Prostate gland (tissue), 2 donors: Measurements from ENCODE around the gene RABL2B. TPM values are rescaled to one million over a fixed set of nuclear protein-coding genes. Genes with fewer than 3 reads are reported as not detected.

ENCODE experiments used
- DNase-seq: peaks from one replicate; pipeline ENCODE4 v3.0.0-alpha.2; 2019; ENCODE audit warnings: low spot score
- H3K27ac ChIP-seq, 2 donors: fragments of 200-600 bp; sonication (generic); 2 replicates each; pipeline ENCODE4 v1.5.1; 2017 to 2019
- H3K27me3 ChIP-seq: fragments of 200-600 bp; sonication (generic); replicated peaks from 2 replicates; pipeline ENCODE4 v1.5.1; 2019; ENCODE audit not compliant: insufficient read depth
- H3K36me3 ChIP-seq, 2 donors: fragments of 200-600 bp; sonication (generic); 1 replicate in 1 of 2; 2 replicates in 1 of 2; pipeline versions ENCODE4 v1.5.1 to v1.8.1; 2017 to 2019
- H3K4me1 ChIP-seq: fragments of 200-600 bp; sonication (generic); replicated peaks from 2 replicates; pipeline ENCODE4 v1.5.1; 2019
- H3K4me3 ChIP-seq, 2 donors: fragments of 200-600 bp; sonication (generic); 2 replicates each; pipeline ENCODE4 v1.5.1; 2017 to 2019
- H3K9me3 ChIP-seq: fragments of 200-600 bp; sonication (generic); 2 replicates; pipeline ENCODE4 v1.5.1; 2017
- POLR2A ChIP-seq: fragments of 450-650 bp; IDR thresholded peaks from one replicate; pipeline ENCODE4 v1.6.1; 2016; ENCODE audit warnings: antibody characterized with exemption, mild to moderate bottlenecking
- POLR2AphosphoS5 ChIP-seq: sonication (generic); formaldehyde crosslinking; IDR thresholded peaks from one replicate; pipeline ENCODE4 v1.6.1; 2017; ENCODE audit warnings: antibody characterized with exemption
- WGBS: methylation state at CpG from one replicate; pipeline ENCODE4 v1.1.5; 2018; 5-methylcytosine and 5-hydroxymethylcytosine counted together
- intact Hi-C: fragments of 100-400 bp; cut with DNase I; formaldehyde crosslinking; loops from one replicate; pipeline ENCODE4 v1.14.2; 2022
- total RNA-seq, 2 donors: library from RNA; depleted of rRNA; stranded (reverse); fragments of >200 nt; gene quantifications; one replicate each; pipeline ENCODE4 v1.1.0, GENCODE V29; 2016
- TF ChIP-seq, protein P1 (sequence below), 4 experiments: fragments of 200-600 bp in 2 of 4; fragments of 450-650 bp in 2 of 4; sonication (generic) in 2 of 4; IDR thresholded peaks; 1 replicate in 3 of 4; 2 replicates in 1 of 4; pipeline ENCODE4 v1.5.1; 2016 to 2019; ENCODE audit warnings: antibody characterized with exemption in 4 of 4, mild to moderate bottlenecking in 2 of 4, moderate library complexity in 2 of 4

The RABL2B gene
- total RNA-seq, 2 donors from 2014 or later, result 23.0 to 31.7 TPM

DNA sequence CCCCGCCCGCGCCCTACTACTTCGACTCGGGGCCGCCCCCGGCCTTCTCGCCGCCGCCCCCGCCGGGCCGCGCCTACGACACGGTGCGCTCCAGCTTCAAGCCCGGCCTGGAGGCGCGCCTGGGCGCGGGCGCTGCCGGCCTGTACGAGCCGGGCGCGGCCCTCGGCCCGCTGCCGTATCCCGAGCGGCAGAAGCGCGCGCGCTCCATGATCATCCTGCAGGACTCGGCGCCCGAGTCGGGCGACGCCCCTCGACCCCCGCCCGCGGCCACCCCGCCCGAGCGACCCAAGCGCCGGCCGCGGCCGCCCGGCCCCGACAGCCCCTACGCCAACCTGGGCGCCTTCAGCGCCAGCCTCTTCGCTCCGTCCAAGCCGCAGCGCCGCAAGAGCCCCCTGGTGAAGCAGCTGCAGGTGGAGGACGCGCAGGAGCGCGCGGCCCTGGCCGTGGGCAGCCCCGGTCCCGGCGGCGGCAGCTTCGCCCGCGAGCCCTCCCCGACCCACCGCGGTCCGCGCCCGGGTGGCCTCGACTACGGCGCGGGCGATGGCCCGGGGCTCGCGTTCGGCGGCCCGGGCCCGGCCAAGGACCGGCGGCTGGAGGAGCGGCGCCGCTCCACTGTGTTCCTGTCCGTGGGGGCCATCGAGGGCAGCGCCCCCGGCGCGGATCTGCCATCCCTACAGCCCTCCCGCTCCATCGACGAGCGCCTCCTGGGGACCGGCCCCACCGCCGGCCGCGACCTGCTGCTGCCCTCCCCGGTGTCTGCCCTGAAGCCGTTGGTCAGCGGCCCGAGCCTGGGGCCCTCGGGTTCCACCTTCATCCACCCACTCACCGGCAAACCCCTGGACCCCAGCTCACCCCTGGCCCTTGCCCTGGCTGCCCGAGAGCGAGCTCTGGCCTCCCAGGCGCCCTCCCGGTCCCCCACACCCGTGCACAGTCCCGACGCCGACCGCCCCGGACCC is 62.9 kb downstream of the RABL2B start:
- no peak overlapping the region for H3K4me3 ChIP-seq
- H3K27ac ChIP-seq, result no peak overlapping the region
- no peaks in the 10 kb centered on the region for H3K4me1 ChIP-seq
- no peaks in the 10 kb centered on the region for H3K27me3 ChIP-seq
- TF ChIP-seq POLR2AphosphoS5 (no peak), POLR2A (no peak)
- TF ChIP-seq, protein P1, sequence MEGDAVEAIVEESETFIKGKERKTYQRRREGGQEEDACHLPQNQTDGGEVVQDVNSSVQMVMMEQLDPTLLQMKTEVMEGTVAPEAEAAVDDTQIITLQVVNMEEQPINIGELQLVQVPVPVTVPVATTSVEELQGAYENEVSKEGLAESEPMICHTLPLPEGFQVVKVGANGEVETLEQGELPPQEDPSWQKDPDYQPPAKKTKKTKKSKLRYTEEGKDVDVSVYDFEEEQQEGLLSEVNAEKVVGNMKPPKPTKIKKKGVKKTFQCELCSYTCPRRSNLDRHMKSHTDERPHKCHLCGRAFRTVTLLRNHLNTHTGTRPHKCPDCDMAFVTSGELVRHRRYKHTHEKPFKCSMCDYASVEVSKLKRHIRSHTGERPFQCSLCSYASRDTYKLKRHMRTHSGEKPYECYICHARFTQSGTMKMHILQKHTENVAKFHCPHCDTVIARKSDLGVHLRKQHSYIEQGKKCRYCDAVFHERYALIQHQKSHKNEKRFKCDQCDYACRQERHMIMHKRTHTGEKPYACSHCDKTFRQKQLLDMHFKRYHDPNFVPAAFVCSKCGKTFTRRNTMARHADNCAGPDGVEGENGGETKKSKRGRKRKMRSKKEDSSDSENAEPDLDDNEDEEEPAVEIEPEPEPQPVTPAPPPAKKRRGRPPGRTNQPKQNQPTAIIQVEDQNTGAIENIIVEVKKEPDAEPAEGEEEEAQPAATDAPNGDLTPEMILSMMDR (IDR thresholded peaks at IDR 0.05), result no peak
- no peak for DNase-seq
- no peaks in the 10 kb centered on the region for H3K9me3 ChIP-seq
- intact Hi-C loops, result no loop called here
- H3K36me3 ChIP-seq, result no peaks in the 10 kb centered on the region
- WGBS, result 37% methylated on average over 61 of the region's 132 CpGs

DNA sequence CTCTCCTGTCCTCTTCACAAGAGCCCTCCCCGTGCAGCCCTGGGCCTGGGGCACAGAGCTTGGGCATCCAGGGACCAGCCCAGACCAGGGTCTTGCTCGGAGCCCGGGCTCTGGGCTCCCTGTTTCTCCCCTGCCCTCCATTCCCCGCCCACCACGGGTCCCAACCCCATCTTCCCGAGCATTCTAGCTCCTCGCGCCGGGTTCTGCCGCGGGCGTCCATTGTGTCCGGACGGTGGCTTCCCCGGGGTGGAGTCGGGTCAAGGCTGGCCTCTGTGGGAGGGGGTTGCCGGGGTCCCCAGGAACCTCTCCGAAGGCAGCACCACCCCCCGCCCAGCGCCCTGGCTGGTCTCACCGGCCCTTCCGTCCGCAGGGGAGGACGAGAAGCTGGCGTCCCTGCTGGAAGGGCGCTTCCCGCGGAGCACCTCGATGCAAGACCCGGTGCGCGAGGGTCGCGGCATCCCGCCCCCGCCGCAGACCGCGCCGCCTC is 63.6 kb downstream of the RABL2B start:
- WGBS, result 51% methylated on average over 28 of the region's 40 CpGs
- H3K4me3 ChIP-seq, result no peak overlapping the region
- intact Hi-C loops, result no loop called here
- DNase-seq, result no peak
- TF ChIP-seq, protein P1 (IDR thresholded peaks at IDR 0.05), result no peak
- no peak for TF ChIP-seq POLR2A
- no peak for TF ChIP-seq POLR2AphosphoS5
- no peak overlapping the region for H3K27ac ChIP-seq
- H3K4me1 ChIP-seq, result no peaks in the 10 kb centered on the region
- H3K9me3 ChIP-seq, result no peaks in the 10 kb centered on the region
- no peaks in the 10 kb centered on the region for H3K27me3 ChIP-seq
- no peaks in the 10 kb centered on the region for H3K36me3 ChIP-seq

DNA sequence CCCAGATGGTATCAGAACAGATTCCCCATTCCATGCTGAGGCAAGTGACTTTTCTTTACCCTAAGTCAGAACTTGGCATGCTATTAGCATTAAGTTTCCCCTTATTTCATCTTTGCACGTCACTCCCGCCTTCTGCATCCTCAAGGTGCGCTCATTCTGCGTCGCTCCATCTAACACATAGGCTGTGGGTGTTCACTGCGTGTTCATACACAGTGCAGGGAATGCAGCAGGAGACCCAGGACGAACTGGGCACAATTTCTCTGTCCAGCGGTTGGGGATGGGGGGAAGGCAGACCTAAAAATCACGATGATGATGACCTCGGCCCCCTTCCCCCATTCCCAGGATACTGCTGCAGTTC is 65.1 kb downstream of the RABL2B start:
- intact Hi-C loops, result no loop called here
- H3K27me3 ChIP-seq, result no peaks in the 10 kb centered on the region
- no peak overlapping the region for H3K4me3 ChIP-seq
- TF ChIP-seq POLR2AphosphoS5 (no peak), POLR2A (no peak)
- TF ChIP-seq, protein P1 (IDR thresholded peaks at IDR 0.05), result no peak
- H3K36me3 ChIP-seq, result no peaks in the 10 kb centered on the region
- no peak for DNase-seq
- 95% methylated on average over 10 of the region's 10 CpGs for WGBS
- H3K4me1 ChIP-seq, result no peaks in the 10 kb centered on the region
- no peak overlapping the region for H3K27ac ChIP-seq
- no peaks in the 10 kb centered on the region for H3K9me3 ChIP-seq

GRCh38 chr22:50717709-50718351 is 65.6 kb downstream of the RABL2B start:
- H3K9me3 ChIP-seq, result no peaks in the 10 kb centered on the region
- H3K4me1 ChIP-seq, result no peaks in the 10 kb centered on the region
- H3K36me3 ChIP-seq, result no peaks in the 10 kb centered on the region
- no peak overlapping the region for H3K27ac ChIP-seq
- no peak overlapping the region for H3K4me3 ChIP-seq
- WGBS, result 87% methylated on average over 10 of the region's 10 CpGs
- TF ChIP-seq, protein P1 (IDR thresholded peaks at IDR 0.05), result no peak
- no peak for TF ChIP-seq POLR2AphosphoS5
- intact Hi-C loops, result no loop called here
- DNase-seq, result no peak
- no peaks in the 10 kb centered on the region for H3K27me3 ChIP-seq

Other genes with a start within 250 kb of the RABL2B start
- gene KLHDC7B, start 237.7 kb downstream of the RABL2B start, total RNA-seq, result under 1 TPM in 1 of 2 donors, not detected in 1; 0.62 TPM
- 10 to 100 TPM in 1 of 2 donors, not detected in 1; 10.2 TPM for gene SYCE3, start 220.7 kb downstream of the RABL2B start, total RNA-seq
- 10 to 100 TPM; 13.1 to 31.4 TPM for gene CPT1B, start 205.2 kb downstream of the RABL2B start, total RNA-seq
- gene CHKB, start 200.8 kb downstream of the RABL2B start, total RNA-seq, result 100 to 1,000 TPM in 1 of 2 donors, 10 to 100 TPM in 1; 52.1 to 112 TPM
- gene MAPK8IP2, start 182.8 kb downstream of the RABL2B start, total RNA-seq, result 10 to 100 TPM in 1 of 2 donors, 1 to 10 TPM in 1; 5.1 to 23.6 TPM
- 10 to 100 TPM; 60.7 to 81.7 TPM for gene ARSA, start 155.5 kb downstream of the RABL2B start, total RNA-seq
- 10 to 100 TPM in 1 of 2 donors, 1 to 10 TPM in 1; 9.1 to 18.3 TPM for gene SHANK3, start 110.8 kb downstream of the RABL2B start, total RNA-seq
- 10 to 100 TPM in 1 of 2 donors, not detected in 1; 13.1 TPM for gene ACR, start 45.4 kb downstream of the RABL2B start, total RNA-seq